GM06990 (cell line): ENCODE results near the gene CKAP5.

Experiments
- DNase-seq: peaks from one replicate; pipeline ENCODE4 v3.0.0-alpha.2; 2011; ENCODE audit not compliant: insufficient read length; ENCODE audit errors: extremely low read depth
- H3K27me3 ChIP-seq: replicated peaks from 2 replicates; pipeline ENCODE4 v1.6.0; 2011; ENCODE audit warnings: low read length; ENCODE audit not compliant: control insufficient read depth, insufficient read depth
- H3K36me3 ChIP-seq: 2 replicates; pipeline ENCODE4 v1.5.1; 2011; ENCODE audit warnings: low read length; ENCODE audit not compliant: control insufficient read depth, insufficient read depth
- H3K4me3 ChIP-seq: replicated peaks from 2 replicates; pipeline ENCODE4 v1.5.1; 2011; ENCODE audit warnings: low read depth, mild to moderate bottlenecking, control low read depth, low read length
- TF ChIP-seq, protein P1 (sequence below): IDR thresholded peaks from 2 replicates; pipeline ENCODE4 v1.5.1; 2011; ENCODE audit warnings: low read length, control low read depth, mild to moderate bottlenecking, inconsistent platforms; ENCODE audit not compliant: insufficient read depth, poor library complexity, severe bottlenecking

The CKAP5 gene

DNA sequence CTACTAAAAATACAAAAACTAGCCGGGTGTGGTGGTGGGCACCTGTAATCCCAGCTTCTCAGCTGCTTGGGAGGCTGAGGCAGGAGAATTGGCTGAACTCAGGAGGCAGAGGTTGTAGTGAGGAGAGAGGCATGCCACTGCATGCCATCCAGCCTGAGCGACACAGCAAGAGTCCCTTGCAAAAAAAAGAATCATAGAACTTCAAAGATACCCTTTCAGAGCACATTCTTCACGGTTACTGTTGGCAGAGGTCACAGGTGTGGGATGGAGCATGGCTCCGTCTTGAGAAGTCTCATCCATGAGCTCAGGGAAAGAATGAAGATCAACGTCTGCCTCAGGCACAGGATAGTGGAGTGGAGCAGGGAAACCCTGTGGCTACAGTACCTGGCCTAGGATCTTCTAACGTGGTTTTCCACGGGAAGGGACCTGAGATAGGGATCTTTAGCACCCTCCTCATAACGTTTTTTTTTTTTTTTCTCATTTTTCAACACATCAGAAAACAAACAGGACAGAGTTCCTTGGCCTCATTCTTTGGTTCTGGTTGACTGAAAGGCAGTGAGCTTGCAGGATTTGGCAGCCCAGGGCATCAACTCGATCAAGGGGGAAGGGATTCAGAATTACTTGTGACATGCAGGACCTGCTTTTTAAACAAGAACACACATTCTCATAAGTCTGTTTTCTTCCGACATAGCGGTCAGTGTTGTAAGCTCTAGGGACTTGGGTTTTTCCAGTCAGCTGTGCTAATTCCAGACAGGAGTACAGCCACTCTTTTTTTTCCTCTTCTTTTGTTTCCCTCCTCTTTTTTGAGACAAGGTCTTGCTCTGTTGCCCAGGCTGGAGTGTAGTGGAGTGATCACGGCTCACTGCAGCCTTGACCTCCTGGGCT lies 104.2 kb downstream of the CKAP5 start:
- H3K36me3 ChIP-seq, result peaks cover 21% of the 10 kb centered on the region
- TF ChIP-seq, protein P1, sequence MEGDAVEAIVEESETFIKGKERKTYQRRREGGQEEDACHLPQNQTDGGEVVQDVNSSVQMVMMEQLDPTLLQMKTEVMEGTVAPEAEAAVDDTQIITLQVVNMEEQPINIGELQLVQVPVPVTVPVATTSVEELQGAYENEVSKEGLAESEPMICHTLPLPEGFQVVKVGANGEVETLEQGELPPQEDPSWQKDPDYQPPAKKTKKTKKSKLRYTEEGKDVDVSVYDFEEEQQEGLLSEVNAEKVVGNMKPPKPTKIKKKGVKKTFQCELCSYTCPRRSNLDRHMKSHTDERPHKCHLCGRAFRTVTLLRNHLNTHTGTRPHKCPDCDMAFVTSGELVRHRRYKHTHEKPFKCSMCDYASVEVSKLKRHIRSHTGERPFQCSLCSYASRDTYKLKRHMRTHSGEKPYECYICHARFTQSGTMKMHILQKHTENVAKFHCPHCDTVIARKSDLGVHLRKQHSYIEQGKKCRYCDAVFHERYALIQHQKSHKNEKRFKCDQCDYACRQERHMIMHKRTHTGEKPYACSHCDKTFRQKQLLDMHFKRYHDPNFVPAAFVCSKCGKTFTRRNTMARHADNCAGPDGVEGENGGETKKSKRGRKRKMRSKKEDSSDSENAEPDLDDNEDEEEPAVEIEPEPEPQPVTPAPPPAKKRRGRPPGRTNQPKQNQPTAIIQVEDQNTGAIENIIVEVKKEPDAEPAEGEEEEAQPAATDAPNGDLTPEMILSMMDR, result no peak

DNA sequence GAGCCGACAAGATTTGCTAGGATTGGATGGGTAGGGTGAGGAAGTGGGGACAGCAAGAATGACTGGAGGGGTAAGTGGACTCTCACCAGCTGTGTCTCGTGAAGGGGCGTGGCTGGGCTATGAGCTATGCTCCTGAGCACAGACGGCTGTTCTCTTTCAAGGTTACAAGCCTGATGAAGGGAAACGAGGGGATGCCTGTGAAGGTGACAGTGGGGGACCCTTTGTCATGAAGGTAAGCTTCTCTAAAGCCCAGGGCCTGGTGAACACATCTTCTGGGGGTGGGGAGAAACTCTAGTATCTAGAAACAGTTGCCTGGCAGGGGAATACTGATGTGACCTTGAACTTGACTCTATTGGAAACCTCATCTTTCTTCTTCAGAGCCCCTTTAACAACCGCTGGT lies 107.2 kb downstream of the CKAP5 start:
- Histone ChIP-seq H3K27me3 (no peaks in the 10 kb centered on the region), H3K36me3 (peaks cover 12% of the 10 kb centered on the region), H3K4me3 (no peak overlapping the region)
- DNase-seq, result no peak
- TF ChIP-seq, protein P1, result no peak

More for the DNA sequence above, 104.2 kb downstream of the CKAP5 start:
- Histone ChIP-seq H3K27me3 (no peaks in the 10 kb centered on the region), H3K4me3 (no peak overlapping the region)
- no peak for DNase-seq

DNA sequence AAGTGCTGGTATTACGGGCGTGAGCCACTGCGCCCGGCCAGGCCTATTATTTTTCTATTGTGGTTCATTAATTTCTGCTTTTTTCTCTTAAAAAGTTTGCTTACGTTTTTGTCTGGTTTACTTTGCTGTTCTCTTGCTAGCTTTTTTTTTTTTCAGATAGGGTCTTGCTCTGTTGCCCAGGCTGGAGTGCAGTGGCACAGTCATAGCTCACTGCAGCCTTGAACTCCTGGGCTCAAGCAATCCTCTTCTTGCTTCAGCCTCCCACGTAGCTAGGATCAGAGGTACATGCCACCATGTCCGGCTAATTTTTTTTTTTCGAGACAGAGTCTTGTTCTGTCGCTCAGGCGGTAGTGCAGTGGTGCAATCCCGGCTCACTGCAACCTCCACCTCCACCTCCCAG lies 108.4 kb downstream of the CKAP5 start:
- peaks cover 9% of the 10 kb centered on the region for H3K36me3 ChIP-seq
- no peak overlapping the region for H3K4me3 ChIP-seq
- DNase-seq, result no peak
- no peaks in the 10 kb centered on the region for H3K27me3 ChIP-seq
- TF ChIP-seq, protein P1, result no peak

DNA sequence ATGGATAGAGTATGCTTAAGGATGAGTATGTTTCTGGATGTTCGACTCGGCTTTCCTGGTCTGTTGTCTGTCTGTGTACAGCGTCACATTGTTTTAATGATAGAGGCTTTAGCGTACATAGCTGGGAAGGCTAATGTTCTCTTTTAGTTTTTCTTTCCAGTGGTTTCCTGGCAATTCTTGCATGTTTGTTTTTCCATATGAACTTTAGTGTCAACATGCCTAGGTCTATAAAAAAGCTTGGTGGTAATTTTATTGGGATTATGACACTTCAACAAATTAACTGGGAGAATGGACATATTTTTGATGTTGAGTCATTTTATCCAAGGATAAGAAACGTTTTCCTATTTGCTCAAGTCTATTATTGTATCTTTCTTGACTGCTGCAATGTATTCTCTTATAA lies 109.5 kb downstream of the CKAP5 start:
- H3K4me3 ChIP-seq, result no peak overlapping the region
- TF ChIP-seq, protein P1, result no peak
- DNase-seq, result no peak
- no peaks in the 10 kb centered on the region for H3K27me3 ChIP-seq
- peaks cover 3% of the 10 kb centered on the region for H3K36me3 ChIP-seq

DNA sequence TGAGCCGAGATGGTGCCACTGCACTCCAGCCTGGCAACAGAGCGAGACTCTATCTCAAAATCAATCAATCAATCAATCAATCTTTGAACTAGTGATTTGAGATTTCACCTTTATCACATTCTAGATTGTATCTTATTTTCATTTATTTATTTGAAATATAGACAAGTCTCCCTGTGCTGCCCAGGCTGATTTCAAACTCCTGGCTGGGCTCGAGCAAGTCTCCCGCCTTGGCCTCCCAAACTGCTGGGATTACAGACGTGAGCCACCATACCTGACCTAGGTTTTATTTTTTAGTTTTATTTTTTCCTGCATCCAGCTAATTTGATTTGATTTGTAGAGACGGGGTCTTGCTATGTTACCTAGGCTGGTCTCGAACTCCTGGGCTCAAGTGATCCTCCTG lies 109.9 kb downstream of the CKAP5 start:
- no peaks in the 10 kb centered on the region for H3K27me3 ChIP-seq
- TF ChIP-seq, protein P1, result no peak
- peaks cover under 1% of the 10 kb centered on the region for H3K36me3 ChIP-seq
- no peak for DNase-seq
- H3K4me3 ChIP-seq, result no peak overlapping the region
